Testis (tissue), 2 donors: ENCODE data around the gene NUP50.

ENCODE experiments used
- CTCF ChIP-seq, 3 experiments: fragments of 450-650 bp in 2 of 3; fragments of 200-600 bp in 1 of 3; sonication (generic) in 1 of 3; IDR thresholded peaks; one replicate each; pipeline ENCODE4 v1.5.1; 2016 to 2019; ENCODE audit warnings: antibody characterized with exemption in 3 of 3, mild to moderate bottlenecking in 2 of 3, moderate library complexity in 1 of 3
- POLR2A ChIP-seq: fragments of 450-650 bp; IDR thresholded peaks from one replicate; pipeline ENCODE4 v1.6.1; 2017; ENCODE audit warnings: antibody characterized with exemption, mild to moderate bottlenecking, moderate library complexity

GRCh38 chr22:45227645-45228400 is 64.1 kb downstream of the NUP50 start:
- TF ChIP-seq CTCF (IDR thresholded peaks at IDR 0.05) (no peak), POLR2A (no peak)
